ENCODE data around the gene WNT7B.
A peak's percentile ranks its signal among the peaks of the same experiment; 100 is the strongest.

Gene WNT7B

DNA sequence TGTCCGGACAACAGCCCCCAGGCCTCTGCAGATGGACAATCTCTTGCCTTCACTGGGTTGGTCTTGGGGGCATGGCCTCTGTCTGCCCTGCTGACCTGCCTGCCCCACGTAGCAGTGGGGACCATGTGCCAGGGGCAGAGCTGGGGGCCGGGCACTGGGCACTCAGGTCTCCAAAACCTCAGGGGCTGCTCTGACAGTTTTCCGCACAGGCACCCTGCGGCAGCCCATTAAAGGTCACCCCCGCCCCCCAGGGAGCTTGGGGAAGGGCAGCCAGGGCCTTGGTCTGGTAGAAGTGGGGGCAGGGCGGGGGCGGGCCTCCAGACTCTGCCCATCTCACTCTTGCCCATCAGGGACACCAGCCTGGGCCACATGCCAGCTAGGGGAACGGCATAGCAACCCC, 49.9 kb downstream of the WNT7B start:
- DNase-seq (ENCODE audit: low read depth): no peak

DNA sequence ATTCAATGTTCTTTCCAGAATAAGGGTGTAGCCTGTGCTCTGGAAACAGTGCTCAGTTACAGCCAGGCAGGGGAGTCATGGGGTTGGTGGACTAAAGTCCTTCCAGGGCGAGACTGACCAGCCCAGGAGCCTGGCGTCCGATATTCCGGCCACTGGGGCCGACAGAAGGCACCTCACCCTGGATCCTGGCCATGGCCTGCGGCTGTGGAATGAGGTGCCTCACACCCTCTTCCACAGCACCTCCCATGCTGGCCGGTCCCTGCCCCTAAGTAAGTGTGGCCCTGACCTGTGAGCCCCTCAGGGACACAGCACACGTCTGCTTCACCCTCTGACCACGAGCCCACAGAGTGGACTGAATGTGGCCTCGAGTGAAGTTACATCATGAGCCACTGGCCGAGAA, 50.5 kb downstream of the WNT7B start:
- DNase-seq (ENCODE audit: low read depth): no peak

DNA sequence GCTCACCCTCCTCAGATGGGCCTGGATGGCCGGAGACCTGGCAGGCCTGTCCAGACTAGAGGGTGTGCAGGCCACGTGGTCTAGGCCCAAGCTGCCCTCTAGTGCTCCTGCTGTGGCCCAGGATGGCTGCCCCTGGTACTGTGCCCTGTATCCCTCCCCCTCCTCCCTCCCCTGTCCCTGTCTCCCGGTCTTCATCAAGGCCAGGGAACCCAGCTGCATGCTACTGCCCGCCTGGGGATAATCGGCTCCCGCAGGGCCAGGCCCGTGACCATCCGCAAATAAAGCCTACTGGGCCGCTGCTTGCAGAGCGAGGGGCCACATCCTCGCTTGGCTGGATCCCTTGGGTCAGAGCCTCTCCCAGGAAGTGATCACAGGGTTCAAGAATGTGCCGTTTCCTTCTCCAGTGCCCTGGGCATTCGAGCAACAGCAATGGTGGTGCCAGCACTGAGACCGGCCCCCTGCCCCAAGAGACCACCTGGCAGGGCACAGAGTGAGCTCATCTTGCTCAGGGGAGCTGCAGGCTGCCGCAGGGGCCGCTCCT, 51.1 kb downstream of the WNT7B start:
- no peak for DNase-seq (ENCODE audit: low read depth)

DNA sequence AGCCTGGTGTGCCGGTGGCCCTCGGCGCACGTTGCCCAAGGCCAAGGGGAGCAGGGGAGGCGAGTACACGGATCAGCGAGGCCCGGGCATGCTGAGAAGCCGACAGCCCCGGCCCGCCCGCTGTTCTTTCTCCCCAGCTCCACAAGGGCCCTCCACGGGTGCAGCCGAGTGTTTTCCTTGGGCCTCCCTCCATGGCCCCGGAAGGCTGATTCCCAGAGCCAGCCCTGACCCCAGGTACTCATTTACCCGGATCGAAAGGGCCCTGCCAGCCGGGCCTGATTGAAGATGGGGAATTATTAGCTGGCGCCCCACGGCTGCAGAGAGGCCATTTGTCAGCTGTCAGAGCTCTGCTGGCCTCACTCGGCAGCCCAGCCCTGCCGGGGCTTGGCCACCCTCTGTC, 53.1 kb downstream of the WNT7B start:
- no peak for DNase-seq (ENCODE audit: low read depth)

DNA sequence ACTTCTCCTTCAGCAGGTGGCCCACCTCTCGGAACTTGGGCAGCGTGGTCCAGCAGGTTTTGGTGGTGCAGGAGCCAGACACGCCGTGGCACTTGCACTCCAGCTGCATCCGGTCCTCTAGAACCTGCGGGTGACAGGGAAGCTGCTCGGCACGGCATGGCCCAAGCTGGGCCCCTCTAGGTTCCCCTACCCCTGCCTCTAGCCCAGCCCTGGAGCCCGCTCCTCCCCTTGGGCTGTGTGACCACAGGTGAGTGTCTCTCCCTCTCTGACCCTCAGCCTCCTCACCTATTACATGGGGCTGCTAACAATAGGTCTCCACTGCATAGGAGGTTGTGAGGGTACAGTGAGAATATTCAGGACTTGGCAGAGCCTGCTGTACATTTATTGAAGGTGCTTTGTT, 53.8 kb downstream of the WNT7B start:
- DNase-seq (ENCODE audit: low read depth): no peak

DNA sequence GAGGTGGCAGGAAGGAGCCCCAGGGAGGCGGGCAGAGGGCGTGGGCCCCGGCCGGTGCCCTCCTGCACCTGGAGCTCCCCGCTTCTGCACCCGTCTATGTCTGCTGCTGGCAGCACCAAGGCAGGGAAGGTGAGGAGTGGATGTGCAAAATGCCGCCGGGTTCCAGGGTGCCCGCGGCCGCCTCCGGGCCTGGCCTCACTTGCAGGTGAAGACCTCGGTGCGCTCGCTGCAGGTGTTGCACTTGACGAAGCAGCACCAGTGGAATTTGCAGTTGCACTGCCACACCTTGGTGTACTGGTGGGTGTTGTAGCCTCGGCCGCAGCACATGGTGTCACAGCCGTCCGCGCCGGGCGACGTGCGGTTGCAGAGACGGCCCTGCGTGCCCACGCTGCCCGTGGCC, 54.3 kb downstream of the WNT7B start:
- no peak for DNase-seq (ENCODE audit: low read depth)

DNA sequence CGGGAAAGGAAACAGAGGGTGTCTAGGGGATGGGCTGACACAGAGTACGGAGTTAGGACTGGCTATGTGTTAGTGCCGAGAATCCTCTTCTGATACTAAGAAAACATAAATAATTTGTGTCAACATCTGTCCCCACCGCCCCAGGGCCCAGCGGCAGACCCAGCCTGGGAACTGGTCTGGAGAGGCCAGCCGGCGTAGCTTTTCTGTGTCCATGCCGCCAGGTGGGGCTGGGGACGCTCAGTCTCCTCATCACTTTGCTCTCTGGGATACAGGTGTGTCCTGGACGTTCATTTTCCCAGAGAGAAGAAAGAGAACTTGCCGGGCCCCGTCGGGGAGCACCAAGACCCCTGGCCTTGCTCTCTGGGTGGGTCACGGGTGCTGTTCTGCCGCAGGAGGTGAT, 54.7 kb downstream of the WNT7B start:
- no peak for DNase-seq (ENCODE audit: low read depth)

DNA sequence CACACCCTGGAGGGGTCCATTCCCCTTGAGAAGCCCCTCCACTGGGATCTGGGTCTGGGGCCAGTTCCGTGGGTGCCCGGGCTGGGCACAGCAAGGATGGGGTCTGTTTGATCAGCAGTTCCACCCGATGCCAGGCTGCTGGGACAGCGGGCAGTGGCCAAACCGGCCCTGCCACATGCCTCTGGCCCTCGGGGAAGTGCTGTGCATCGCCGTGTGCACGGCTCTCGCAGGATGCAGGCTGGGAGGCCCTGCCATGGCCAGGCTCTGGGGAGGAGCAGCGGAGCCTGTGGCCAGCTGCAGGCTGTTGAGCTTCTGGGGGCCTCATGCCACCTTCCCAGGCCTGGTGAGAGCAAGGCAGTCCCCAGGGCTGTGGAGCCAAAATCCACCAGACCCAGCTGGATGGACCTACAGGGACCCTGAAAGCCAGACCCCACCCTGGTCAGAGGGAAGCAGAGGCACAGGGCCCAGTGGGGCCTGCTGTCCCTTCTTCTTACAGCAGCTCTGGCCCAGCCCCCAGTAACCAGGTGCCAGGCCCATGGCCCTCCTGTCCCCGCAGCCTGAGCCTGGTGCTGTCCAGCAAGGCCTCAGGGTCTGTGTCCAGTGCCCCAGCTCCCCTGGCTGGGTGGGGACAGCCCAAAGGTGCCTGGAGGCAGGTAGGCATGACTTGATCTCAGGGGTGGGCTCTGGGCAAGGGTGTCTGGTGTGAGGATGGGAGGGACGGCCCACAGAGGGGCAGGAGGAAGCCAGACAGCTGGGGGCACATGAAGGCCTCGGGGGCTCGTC, 57.3 kb downstream of the WNT7B start:
- DNase-seq (ENCODE audit: low read depth): no peak

DNA sequence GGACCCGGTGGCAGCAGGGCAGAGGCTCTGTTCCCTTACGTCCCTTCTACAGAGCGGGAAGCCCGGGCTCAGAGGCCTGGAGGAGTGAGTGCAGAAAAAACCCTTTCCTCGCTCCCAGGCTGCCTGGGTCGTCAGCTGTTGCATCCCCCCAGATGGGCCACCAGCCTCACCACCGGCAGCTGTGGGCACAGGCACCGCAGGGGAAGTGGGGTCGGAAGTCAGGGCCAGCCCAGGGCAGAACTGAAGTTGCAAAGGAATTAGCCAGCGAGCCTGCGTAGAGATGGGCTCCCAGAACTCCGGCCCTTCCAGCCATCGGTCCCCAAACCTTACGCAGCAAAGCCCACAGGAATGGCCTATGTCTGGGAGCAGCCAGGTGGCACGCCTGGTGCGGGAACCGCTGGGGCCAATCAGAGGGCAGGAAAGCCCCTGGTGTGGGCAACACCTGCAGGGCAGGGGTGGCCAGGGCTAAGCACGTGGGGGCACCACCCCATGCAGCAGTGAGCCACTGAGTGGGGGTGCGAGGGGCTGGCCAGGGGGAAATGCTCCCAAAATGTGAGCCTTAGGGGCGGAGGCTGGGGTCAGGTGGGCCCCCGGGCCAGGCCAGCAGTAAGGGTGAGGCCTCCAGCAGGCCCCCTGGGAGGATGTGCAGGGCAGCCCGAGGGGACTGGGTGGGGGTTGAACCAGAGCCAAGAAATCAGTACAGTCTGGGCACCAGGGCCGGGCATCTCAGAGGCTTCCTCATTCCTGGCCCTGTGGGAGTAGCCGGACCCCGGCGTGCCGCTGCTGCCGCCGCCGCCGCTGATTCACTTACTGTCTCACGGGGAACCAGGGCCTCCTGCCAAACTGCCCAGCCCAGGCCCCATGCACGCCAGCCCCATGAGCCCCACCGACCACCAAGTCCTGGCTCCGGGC, 58.2 kb downstream of the WNT7B start:
- DNase-seq (ENCODE audit: low read depth): no peak

DNA sequence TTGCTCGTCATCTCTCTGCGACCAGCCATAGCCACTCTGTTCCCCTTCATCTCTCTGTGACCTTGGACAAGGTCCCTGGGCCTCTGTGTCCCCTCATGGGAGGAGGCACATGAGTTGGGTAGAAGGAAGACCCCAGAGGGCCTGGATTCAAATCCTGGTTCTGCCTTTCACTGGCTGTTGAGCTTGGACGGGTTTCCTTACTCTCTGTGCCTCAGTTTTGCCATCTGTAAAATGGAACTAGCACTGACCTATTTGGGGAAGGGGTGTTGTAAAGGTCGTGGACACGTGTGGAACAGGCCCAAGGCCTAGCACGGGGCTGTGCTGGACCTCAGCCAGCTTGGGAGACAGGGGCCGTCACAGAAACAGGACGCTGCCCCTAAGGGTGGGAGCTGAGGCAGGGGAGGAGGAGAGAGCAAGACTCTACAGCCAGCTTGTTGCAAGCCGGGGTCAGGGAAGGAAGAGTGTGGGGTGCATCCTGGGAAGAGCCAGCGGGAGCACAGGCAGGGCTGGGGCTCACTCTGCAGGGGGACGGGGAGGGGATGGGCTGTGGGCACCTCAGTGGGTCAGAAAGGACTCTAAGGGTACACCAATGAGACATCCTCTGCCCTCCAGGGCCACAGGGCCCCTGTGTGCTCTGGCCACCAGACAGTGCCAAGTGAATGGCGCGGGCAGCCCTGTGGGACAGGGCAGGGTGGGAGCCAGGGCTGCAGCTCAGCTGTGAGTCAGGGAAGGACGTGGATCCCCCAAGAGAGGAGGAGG, 59.1 kb downstream of the WNT7B start:
- DNase-seq (ENCODE audit: low read depth): no peak

DNA sequence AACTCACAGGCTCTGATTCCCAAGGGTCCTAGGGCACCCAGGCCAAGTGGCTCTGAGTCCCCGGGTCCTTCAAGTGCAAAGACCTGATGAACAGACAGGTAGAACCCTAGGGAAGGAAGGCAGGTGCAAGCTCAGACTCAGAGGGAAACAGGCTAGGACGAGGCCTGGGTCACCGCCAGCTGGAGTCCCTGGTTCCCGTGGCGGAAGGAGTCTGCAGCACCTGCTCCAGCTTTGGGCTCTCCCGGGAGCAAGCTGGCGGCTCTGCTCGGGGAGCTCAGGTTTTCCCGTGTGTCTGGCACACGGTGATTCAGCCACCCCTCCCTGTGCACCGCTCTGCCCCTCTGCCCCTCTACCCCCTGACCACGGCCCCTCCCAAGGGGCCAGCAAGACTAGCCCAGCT, 59.8 kb downstream of the WNT7B start:
- DNase-seq (ENCODE audit: low read depth): no peak

DNA sequence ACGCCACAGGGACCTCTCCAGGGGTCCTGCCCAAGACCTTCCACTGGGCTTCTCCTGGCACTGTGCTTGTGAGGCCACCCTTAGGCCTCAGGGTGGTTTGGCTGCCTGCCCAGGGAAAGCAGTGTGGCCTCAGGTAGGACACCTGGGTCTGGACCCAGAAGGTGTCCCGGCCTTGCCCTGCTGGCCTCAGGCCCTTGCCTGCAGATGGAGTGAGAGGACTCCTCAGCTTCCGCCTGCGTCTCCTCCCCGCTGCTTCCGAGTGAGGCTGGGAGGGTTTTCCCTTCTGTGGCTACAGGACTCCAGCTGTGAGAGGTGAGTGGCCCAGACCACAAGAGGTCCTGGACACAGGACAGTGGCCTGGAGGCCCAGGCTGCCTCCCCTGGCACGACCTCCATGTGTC, 60.4 kb downstream of the WNT7B start:
- no peak for DNase-seq (ENCODE audit: low read depth)

DNA sequence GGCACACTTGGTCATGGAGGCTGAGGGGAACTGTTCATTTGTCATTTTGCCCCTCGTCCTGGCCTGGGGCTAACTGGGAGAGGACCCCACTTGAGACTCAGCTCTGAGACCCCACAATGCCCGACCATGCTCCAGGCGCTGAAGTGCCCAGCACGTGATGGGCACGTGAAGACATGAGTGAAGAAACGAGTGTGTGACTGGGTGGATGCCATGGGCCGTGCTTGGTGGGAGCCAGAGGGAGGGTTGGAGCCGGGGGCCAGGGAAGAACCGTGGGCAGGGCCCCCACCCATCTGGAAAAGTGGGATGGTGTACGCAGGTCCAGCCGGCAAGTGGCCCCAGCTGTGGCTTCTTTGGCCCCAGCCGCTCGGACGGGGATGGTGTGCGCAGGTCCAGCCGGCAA, 61.1 kb downstream of the WNT7B start:
- DNase-seq (ENCODE audit: low read depth): no peak

DNA sequence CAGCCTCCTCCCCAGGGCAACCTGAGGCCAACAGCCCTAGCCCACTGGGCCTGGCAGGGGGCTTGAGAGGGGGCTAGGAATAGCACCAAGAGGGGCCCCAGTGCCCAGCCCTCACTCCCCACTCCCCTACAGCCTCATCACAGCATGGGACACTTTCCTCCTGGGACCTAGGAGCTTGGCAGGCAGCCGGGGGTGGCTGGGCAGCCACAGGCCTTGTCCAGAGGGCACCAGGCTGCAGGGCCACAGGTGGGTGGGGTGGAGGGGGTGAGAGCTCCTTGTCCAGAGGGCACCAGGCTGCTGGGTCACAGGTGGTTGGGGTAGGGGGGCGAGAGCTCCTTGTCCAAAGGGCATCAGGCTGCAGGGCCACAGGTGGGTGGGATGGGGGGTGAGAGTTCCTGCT, 61.8 kb downstream of the WNT7B start:
- DNase-seq (ENCODE audit: low read depth): no peak

DNA sequence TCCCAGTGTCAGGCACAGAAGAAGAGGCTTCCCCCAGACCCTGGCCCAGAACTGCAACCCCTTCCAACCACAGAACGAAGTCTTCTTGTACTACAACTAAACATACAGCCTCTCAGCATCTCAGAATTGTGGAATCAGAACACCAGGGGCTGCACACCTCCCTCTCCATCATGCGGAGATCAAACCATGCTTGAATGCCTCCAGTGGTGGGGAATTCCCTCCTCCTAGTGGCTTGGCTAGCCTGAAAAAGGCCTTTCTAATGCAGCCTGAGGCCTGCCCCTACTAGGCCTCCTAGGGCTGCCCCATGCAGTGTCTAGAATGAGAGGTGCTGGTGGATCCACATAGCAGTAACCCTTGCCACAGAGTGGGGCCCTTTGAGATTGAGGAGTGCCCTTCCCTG, 62.7 kb downstream of the WNT7B start:
- no peak for DNase-seq (ENCODE audit: low read depth)

DNA sequence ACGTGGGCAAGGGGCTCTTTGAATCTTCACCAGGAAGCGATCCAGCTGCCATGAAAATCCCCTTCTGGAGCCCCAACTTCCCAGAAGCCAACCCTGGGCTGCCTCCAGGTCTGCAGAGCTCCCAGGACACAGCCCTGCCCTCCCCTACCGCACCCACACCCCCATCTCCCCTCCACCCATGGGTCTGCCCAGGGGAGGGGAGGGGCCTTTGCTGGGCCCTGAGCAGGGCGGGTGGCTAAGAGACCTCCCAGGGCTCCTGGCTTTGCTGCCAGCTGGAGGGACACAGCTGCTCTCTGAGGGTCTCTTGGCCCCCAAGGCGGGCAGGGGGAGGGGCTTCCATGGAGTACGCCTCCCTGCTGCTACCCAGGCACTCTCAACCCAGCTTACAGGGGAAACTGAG, 64.1 kb downstream of the WNT7B start:
- DNase-seq (ENCODE audit: low read depth): no peak

DNA sequence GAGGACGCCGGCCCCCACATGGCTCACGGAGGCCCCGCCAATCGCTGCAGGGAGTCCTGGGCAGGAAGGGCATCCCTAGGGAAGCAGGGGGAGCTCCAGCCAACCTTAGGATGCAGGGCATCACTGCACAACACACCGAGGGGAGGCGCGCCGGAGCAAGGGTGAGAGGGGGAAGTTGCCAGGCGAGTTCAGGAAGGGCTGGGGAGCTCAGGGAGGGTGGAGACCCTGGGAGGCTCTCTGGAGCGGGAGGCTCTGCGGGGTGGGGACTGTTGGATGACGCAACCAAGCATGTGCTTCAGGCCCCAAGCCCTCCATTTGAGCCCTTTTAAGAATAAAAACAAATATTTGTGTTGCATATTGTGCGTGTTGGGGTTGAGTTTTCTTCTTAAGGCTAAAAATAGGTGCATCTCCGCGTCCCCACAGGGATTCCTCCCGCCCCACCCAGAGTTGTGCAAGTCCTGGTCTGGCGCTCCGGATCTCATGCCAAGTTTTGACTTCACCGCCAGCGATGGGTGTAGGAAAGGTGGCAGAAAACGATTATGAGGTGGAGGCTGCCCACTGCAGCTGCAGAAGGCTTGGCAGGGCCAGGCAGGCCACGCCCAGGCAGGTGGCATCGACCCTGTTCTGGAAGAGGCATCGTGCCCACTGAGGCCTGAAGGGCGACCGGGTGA, 65.2 kb downstream of the WNT7B start:
- peak; percentile 11 for DNase-seq (ENCODE audit: low read depth)

DNA sequence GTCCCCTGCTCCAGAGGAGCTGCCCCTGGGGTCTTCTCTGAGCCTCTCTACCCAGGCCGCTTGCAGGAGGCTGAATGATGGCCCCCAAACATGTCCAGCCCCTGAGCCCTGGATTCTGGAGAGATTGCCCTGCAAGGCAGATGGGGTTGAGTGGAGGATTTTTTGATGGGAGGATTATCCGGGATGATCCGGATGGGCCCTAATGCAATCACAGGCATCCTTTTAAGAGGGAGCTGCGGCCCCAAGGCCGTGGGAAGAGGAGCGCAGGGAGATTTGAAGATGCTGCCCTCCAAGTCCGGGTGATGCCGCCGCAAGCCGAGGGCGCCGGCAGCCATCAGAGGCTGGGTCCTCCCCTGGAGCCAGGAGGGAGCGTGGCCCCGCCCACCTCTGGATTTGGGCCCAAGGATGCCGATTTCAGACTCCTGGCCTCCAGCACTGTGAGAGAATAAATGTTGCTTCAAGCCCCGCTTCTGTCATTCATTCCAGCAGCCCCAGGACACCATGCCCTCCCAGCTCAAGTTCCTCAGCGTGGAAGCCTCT, 66.0 kb downstream of the WNT7B start:
- no peak for DNase-seq (ENCODE audit: low read depth)

DNA sequence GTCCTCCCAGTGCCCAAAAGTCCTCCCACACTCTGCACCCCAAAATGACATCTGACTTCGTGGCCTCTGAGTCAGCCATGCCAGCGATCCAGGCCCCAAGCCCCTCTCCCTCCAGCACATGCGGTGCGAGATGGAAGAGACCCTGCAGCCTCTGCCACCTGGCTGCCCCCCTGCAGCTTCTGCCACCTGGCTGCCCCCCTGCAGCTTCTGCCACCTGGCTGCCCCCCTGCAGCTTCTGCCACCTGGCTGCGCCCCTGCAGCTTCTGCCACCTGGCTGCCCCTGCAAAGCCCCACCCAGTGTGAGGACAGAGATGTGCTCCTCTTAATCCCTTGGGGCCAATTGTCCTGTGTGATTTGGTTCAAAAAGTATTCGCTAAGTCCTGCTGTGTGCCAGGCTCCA, 68.0 kb downstream of the WNT7B start:
- DNase-seq (ENCODE audit: low read depth): no peak

DNA sequence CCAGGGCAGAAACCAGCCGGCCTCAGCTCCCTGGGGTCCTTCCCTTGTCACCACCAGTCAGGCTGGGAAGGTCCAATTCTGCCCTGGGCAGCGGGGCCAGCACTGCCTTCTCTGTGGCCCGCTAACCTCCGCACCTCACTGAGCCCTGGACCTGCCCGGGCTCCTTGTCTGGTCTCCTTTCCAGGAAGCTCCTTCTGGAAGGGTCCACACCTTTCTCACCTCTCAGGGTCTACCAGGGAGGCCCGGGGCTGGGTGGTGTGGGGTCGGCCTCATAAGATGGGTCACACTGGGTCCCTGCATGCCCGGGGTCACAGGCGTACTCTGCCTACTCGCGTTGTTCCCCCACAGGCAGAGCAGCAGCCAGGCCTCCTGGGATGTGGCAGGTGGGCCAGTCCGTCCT, 69.0 kb downstream of the WNT7B start:
- no peak for DNase-seq (ENCODE audit: low read depth)

DNA sequence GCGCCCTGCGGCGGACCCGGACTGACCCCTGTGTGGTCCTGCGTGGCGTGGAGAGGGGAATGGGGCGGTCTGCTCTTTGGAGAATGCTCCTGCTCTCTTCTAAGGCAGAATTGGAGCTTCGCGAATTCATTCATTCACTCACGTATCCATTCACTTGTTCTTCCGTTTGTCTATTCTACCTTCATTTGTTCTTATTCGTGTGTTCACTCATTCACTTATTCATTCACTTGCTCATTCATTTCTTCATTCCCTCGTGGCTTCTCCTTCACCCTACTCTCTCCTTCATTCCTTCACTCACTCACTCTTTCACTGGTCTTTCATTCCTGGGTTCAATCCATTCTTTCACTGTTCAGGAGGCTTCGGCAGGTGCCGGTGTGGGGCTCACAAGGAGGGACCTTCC, 69.6 kb downstream of the WNT7B start:
- DNase-seq (ENCODE audit: low read depth): no peak

DNA sequence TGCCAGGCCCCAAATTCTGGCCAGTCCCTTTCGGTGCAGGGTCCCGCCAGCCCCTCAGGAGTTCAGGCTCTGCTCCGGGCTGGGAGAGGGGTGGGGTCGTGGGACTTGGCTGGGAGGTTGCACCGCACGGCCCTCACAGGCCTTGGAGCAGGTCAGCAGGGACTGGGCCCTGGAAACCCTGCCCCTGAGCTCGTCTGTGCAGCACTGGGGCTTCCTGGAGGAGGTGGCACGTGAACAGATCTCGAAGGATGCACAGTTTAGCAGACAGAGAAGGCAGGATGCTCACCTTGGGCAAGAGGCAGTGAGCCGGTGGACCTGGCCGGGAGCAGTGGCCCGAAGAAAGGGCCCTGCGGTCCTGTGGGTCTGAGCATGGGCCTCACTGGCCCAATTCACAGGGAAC, 70.0 kb downstream of the WNT7B start:
- no peak for DNase-seq (ENCODE audit: low read depth)

Data from CMK (cell line).